GM21825 (cell line): ENCODE data around the gene PSG6.
"Not testable (repeated sequence)": the region's sequence is repeated elsewhere in the genome, so short reads cannot be mapped to it uniquely, and the experiment has no call there.

Experiments used
- ATAC-seq: cut with Tn5 transposase; IDR thresholded peaks from one replicate; pipeline ENCODE4 v1.9.1; 2021; ENCODE audit warnings: mild to moderate bottlenecking, moderate library complexity; ENCODE audit not compliant: unreplicated experiment

The PSG6 gene

DNA sequence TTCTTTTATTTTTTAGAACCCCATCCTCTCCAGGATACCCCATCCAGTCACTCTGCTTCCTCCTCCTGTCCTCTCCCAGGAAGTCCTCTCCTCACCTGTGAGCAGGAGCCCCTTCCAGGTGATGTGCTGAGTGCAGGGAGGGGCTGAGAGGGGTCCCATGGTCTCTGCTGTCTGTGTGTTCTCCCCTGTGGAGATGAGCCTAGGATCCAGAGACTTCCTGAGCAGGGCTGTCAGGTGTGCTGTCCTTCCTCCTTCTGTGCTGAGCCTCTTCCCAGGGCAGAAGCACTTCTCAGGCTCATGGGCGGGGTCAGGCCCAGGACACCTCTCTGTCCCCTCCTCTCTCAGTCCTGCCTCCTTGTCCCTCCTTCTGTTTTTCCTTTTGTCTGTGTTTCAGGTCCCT, at the start of gene PSG6:
Gene PSG6 (minus strand): TSS at position 261 of the 400 bp plus-strand sequence. CDS start 102 bp downstream, at position 159.
- not testable (repeated sequence) for ATAC-seq

DNA sequence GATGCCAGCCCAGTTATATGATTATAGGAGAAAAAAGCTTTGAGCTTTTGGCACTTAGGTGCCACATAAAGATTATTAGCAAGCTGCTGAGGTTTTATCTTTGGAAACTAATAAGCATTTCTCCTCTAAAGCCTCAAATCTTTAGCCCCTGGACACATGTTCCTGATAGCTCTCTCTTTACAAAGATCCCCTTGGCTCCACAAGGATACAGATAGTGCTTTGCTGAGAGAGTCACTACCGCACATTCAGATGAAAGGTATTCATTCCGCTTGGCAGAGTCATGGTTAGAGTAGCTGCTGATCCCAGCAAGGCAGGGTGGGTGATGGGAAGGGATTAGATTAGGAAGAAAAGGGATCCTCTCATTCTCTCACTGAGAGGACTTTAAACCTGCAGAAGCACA, 47.5 kb upstream of the PSG6 start:
- no peak for ATAC-seq

DNA sequence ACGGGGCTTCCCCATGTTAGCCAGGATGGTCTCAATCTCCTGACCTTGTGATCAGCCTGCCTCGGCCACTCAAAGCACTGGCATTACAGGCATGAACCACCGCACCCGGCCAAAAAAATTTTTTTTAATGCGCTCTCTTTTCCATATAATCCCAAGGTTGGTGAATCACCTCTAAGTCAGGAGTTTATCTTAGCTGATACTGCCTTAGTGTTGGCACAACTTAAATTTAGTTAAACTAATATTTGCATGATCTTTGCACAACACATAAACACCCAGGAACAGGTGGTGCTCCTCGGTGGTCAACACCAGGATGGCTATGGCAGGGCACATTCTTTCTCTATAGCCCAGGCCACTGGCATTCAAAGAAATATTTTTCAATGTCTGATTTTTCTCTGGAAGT, 43.4 kb upstream of the PSG6 start:
- ATAC-seq: no peak

DNA sequence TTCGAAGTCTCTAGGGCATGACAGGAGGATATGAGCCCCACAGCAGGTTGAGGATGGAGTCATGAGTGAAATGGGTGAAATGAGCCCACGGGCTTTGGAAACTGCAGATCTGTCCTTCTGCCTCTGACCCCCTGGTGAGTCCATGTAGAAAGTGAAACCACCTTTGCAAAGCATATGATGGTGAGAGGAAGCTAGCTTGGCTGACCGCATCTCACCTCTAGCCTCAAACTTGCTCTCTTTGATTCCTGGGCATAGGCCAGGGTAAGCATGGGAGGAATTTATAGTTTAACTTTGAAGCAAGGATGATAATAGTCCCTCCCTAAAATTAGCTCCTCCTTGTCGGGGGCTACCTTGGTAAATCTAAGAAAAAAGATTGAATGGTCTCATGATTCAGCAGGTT, 34.4 kb upstream of the PSG6 start:
- not testable (repeated sequence) for ATAC-seq

DNA sequence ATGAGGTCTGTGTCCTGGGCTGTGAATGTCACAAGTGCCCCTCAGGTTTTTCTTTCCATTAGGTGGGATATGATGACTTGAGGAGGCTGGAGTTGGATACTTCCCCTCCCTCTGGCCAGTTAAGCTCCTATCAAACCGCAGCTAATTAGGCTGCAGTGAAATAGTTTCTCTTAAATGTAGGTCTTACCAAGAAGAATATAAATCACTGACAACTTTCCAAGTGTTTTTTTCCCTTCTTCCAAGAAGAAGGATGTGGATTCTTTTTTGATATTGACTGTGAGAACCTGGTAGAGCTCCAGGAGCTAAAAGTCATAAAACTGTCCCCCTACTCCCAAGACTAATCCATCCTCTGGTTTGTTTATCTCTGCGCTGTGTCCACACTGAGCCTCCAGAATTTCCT, 33.8 kb upstream of the PSG6 start:
- not testable (repeated sequence) for ATAC-seq

DNA sequence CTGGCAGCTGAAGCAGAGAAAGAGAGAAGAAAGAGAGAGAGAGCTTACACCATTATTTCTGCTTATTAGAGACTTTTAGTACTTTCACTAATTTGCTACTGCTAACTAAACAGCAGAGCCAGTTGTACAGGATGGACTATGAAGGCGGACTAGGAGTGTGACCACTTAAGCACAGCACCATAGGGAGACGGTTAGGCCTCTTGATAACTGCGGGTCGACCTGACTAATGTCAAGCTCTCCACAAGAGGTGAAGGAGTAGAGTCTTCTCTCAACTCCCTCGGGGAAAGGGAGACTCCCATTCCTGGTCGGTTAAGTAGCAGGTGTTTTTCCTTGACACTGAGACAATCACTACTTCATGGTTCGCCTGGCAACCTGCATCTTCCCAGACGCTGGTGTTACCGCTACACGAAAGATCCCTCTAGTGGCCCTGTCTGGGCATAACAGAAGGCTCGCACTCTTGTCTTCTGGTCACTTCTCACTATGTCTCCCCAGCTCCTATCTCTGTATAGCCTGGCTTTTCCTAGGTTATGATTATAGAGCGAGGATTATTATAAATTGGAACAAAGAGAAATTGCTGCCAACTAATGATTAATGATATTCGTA, 24.6 kb upstream of the PSG6 start:
- no peak for ATAC-seq

DNA sequence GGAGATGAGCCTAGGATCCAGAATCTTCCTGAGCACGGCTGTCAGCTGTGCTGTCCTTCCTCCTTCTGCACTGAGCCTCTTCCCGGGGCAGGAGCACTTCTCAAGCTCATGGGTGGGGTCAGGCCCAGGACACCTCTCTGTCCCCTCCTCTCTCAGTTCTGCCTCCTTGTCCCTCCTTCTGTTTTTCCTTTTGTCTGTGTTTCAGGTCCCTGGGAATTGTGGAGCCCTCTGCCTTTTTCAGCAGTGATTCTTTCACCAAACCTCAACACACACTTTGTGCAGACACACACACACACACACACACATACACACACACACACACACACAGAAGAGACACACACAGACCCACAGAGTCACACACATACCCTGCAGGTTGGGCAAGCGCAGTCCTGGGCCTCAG, 19.4 kb upstream of the PSG6 start, which contains the start of gene PSG7:
Gene PSG7 (minus strand): TSS at position 101 of the 400 bp plus-strand sequence. CDS start 131 bp downstream, outside the sequence.
- ATAC-seq: not testable (repeated sequence)

DNA sequence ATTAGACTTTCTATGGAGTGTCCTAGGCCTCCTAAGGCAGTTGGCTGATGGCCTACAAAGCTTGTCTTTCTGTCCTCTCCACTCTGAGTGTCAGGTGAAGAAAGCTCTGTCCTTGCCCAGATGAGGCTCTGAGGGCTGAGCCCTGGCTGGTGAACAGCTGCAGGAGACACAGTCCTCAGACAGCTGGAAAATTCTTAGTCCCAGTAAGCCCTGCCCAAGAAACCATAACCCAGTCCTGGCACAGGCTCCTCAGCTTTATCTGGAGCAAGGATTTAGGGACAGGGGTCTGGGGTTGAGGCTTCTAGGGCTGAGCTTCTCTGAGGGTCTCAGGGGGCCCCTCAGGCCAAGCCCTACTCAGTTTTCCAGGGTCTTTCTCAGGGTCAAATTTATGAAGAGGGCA, 17.0 kb upstream of the PSG6 start:
- ATAC-seq: not testable (repeated sequence)

DNA sequence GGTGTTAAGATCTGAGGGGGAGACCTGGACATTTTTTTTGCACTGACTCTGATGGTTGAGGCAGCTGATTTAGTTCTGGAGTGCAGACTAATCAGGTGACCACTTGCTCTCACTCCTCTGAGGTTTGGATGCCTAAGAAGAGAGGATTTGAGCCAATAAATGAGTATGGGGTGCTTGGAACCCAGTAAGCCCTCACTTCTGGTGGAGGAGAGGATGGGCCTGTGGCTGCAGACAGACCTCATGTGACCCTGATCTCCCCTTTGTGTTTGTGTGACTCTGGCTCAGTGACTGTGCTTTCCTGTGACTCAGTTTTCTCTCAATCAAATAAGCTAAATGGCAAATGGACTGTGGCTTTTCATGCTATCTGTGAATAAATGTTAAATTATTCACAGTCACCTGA, 16.5 kb upstream of the PSG6 start:
- ATAC-seq: not testable (repeated sequence)

DNA sequence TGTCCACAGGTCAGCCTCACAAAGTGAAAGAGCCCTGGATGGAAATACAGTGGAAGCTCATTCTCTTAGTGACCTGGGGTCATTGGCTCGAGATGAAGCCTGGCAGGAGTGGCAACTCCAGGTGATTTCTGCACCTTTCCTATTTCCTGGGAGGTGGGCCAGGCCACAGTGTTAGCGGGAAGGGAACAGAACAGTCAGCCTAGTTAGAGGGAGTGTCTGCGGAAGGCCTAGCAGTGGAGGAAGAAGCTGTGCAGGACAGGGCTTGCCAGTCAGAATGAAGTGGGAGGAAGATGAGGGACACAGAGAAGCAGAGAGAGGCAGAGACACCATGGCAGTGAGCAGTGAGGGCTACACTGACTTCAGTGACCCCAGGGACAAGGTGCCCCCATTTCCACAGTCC, 15.7 kb upstream of the PSG6 start:
- not testable (repeated sequence) for ATAC-seq

DNA sequence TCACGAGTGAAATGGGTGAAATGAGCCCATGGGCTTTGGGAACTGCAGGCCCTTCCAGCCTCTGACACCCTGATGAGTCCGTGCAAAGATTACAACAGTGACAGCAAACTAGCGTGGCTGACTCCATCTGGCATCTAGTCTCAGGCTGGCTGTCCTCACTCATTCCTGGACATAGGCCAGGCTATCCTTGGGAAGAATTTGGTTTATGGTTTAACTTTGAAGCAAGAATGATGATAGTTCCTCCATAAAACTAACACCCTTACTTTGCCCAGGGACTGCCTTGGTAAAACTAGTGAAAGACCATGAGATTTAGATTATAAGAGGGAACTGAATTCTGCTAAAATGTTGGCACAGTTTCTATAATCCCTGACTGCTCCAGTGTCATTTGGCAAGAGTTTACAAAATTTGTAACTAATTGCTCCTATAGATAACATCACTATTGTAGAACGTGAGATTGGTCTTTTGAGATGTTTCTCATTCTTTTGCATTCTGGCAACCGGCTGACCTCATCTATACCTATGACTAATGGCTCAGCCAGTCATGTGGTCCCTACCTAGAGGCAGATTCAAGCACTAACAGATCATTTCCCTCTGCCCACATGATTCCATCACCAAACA, 14.9 kb upstream of the PSG6 start:
- ATAC-seq: not testable (repeated sequence)

DNA sequence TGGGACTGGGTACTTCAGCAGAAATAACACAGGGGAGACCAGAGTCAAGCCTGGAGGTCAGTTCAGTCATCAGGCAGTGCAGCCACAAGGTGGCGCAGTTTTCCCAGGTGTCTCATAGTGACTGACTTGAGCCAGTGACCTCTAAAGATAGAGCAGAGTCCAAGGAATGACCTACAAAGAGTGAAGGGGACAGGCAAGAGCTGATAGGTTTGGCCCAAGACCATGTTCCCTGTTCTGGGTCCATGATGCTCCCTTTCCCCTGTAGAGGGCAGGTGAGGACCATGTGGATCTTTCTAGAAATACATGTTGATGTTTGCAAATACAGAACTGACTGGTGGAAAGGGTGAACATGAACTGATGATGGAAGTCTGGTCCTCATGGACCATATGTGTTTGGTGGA, 12.5 kb upstream of the PSG6 start:
- not testable (repeated sequence) for ATAC-seq

DNA sequence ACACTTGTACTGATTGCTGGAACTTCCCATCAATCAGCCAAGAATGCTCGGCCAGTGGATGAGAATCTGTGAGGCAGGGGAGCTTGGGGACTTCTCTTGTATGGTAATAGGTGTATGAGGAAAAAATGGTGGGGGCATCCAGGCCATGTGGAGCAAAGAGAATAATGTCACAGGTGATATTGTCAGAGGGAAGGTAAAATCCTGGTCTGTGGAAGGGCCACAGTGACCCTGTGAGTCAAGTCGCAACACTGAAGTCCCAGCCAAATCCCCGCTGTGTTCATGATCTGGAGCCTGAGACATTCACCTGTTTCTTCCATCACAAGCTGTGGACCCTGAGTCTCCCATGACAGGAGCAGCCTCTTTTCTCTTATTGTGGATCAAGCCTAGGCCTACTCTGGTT, 11.2 kb upstream of the PSG6 start:
- ATAC-seq: no peak

DNA sequence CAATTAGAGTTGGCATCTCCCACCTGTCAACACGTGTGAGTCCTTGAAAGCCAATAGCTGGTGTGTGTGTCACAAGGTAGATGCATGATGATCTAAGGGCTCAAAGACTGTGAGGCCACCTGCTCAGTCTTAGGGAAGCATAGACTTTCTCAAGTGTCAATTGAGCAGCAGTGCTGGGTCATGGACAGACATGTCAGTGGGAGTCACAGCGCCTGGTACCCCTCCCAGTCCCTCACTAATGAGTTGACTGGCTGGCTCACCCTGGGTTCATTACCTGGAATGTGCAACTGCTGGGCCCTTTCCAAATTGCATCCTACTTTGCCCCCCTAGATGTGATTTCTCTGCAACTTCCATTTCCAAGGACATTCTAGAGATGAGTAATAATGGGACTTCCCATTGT, 9.1 kb upstream of the PSG6 start:
- ATAC-seq: no peak

DNA sequence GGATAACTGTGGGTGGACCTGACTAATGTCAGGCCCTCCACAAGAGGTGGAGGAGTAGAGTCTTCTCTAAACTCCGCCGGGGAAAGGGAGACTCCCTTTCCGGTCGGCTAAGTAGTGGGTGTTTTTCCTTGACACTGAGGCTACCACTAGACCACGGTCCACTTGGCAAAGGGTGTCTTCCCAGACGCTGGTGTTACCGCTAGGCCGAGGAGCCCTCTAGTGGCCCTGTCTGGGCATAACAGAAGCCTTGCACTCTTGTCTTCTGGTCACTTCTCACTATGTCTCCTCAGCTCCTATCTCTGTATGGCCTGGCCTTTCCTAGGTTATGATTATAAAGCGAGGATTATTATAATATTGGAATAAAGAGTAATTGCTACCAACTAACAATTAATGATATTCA, 5.4 kb upstream of the PSG6 start:
- not testable (repeated sequence) for ATAC-seq

DNA sequence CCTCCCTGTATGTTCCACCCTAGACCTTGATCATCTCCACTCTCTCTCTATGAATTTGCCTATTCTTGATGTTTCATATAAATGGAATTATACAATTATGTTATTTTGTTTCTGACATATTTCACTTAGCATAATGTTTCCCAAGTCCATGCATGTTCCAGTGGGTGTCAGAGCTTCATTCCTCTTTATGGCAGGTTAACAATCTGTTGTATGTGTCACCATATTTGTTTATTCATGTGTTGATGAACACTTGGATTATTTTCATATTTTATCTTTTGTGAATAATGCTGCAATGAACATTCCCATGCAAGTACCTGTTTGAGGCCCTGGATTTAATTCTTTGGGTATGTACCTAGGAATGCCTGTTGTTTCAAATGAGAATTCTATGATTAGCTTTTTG, 3.3 kb upstream of the PSG6 start:
- not testable (repeated sequence) for ATAC-seq

DNA sequence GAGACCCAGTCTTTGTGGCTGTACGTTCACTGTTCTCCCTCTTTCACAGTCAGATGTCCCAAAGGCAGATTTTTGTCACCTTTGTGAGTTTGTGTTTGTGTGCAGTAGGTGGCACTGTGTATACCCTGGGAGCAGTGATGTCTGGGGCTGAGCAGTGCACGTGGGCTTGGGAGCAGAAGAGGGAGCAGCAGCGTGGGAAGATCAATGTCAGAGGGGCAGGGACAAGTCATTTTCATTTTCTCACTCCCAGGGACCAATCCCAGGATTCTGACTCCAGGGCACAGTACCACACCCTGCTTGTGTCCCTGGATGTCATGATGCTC, 2.0 kb upstream of the PSG6 start:
- no peak for ATAC-seq

DNA sequence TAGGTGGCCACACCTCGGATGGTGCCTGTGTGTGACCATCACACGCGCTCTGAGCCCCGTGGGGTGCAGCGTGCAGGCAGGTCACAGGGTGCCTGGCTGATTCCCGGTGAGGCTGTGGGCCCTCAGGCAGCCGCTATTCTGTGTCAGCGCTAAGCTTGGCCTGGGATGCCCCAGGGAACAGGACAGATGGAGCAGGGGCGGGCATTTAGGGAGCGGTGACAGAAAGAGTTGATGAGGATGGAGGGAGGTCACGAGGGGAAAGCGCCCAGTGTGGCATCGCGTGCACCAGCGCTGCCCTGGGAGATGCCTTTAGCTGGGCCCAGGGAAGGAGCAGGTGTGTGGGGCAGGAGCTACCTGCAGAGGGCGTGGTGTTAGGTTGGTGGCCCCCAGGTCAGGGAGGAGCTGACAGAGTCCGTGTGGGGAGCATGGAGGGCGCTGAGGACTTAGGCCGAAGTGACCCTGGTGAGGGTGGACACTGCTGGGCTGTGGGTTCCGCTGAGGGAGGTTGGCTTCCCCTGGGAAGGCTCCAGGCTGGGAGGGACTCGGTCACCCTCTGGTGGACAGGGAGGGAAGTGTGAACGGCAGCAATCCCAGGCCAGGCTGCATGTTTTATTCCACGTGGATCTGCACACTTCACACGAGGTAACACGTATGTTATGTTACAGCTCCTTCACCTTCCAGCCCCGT, 1.5 kb upstream of the PSG6 start:
- ATAC-seq: not testable (repeated sequence)

DNA sequence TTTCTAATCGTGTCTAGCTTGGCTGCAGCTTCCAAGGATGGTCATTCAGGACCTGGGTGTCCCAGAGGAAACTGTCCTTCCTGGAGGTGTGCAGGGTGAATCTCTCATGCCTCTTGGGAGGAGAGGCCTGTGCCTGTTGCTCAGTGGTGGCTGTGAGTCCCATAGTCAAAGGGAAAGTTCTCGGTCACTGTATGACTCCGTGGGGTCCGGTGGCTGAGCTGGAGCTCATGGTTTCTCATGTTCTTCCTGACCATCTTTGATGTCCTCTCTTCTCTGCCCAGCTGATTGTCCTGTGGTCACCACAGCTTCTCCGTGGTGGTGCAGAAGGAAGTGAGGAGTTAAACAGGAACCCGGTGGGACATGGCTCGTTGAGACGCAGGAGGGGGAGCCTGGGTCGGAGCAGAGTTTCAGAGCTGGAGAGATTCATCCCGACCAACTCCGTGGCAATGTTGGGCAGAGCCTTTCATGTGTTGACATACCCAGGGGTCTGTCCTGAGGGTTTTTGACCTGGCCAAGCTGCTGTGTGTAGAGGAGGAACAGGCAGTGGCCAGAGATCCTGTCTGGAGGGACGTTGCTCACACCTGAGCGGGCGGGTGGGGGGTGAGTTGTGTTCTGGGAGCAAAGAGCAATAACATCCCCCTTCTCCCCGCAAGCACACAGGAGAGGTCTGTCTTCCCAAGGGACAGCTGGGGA, 829 bp upstream of the PSG6 start:
- ATAC-seq: not testable (repeated sequence)

DNA sequence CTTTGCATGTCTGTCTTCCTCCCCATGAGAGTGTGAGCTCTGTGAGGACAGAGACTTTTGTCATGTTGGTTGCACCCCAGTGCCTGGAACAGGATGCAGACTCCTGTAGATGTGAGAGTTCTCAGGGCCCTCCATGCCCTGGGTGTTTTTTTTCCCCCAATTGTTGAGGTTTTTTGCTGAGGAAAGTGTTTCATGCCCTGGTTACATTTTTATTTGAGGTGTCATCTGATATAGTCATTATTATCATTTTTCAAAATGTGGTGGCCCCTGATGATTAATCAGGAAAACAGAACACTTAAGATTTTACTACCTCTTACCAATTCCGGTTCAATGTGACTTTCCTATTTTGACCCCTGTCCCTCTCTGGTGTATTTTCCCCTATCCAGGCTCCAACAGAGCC, 763 bp downstream of the PSG6 start:
- not testable (repeated sequence) for ATAC-seq

DNA sequence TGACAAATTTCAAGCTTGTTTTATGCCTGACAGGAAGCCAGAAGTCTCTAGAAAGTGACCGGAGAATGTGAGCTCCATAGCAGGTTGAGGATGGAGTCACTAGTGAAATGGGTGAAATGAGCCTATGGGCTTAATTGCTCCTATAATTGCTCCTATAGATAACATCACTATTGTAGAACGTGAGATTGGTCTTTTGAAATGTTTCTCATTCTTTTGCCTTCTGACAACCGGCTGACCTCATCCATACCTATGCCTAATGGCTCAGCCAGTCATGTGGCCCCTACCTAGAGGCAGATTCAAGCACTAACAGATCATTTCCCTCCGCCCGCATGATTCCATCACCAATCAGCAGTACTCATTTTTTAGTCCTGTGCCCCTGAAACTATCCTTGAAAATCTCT, 4.2 kb downstream of the PSG6 start:
- not testable (repeated sequence) for ATAC-seq

DNA sequence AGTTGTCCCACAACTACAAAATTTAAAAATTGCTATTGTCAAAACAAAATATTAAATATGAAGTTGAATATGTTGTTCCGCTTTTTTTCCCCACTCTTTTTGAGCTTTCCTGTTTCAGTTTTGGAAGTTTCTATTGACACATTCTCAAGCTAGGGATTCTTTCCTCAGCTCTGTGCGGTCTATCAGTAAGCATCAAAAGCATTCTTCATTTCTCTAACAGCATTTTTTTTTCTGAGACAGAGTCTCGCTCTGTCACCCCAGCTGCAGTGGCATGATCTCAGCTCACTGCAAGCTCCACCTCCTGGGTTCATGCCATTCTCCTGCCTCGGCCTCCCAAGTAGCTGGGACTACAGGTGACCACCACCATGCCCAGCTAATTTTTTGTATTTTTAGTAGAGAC, 4.8 kb downstream of the PSG6 start:
- not testable (repeated sequence) for ATAC-seq
